NT2/D1 (cell line): ENCODE measurements around the gene HNRNPK.

Experiments used
- DNase-seq: peaks from one replicate; pipeline ENCODE4 v3.0.0-alpha.2; 2011; ENCODE audit warnings: low read depth, low spot score
- H3K27me3 ChIP-seq: 2 replicates; pipeline ENCODE4 v1.6.0; 2011; ENCODE audit warnings: mild to moderate bottlenecking; ENCODE audit not compliant: insufficient read length, insufficient read depth
- H3K36me3 ChIP-seq: 2 replicates; pipeline ENCODE4 v1.6.1; 2011; ENCODE audit warnings: mild to moderate bottlenecking, low read length, mixed read lengths; ENCODE audit not compliant: insufficient read depth, insufficient read length
- H3K4me1 ChIP-seq: 2 replicates; pipeline ENCODE4 v1.5.1; 2011; ENCODE audit not compliant: insufficient read depth, insufficient read length
- H3K4me3 ChIP-seq: 2 replicates; pipeline ENCODE4 v1.5.1; 2011; ENCODE audit warnings: low read depth; ENCODE audit not compliant: insufficient read length
- H3K9ac ChIP-seq: 2 replicates; pipeline ENCODE4 v1.6.0; 2011; ENCODE audit warnings: low read depth; ENCODE audit not compliant: insufficient read length
- H3K9me3 ChIP-seq: 2 replicates; pipeline ENCODE4 v1.5.1; 2011; ENCODE audit warnings: mild to moderate bottlenecking, low read length; ENCODE audit not compliant: insufficient read depth
- SUZ12 ChIP-seq: IDR thresholded peaks from 2 replicates; pipeline ENCODE4 v1.6.1; 2011; ENCODE audit not compliant: insufficient read length, insufficient read depth; ENCODE audit errors: extremely low read depth
- YY1 ChIP-seq: IDR thresholded peaks from 2 replicates; pipeline ENCODE4 v1.6.1; 2011; ENCODE audit not compliant: insufficient read length, insufficient read depth
- ZNF274 ChIP-seq: IDR thresholded peaks from 2 replicates; pipeline ENCODE4 v1.6.1; 2011; ENCODE audit warnings: mild to moderate bottlenecking, low read depth, low read length

Gene HNRNPK

DNA sequence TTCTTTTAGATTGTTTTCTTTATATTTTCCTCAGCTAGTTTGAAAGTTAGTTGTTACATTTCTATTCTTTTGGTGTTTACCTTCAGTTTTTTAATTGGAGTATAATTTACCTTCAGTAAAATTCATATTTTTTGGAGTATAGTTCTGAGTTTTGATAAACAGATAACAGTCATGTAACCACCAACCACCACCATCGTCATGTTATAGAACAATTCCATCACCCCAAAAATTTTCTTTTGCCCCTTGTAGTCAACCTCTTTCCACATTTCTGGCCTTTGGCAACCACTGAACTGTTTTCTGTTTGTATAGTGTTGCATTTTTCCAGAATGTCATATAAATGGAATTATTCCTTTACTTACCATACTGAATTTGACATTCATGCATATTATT, 7.4 kb upstream of the HNRNPK start:
- Histone ChIP-seq H3K4me3 (no peak overlapping the region), H3K36me3 (peaks cover 18% of the 10 kb centered on the region), H3K27me3 (no peaks in the 10 kb centered on the region), H3K4me1 (no peaks in the 10 kb centered on the region), H3K9ac (no peak overlapping the region), H3K9me3 (no peaks in the 10 kb centered on the region)
- TF ChIP-seq YY1, result no peak
- TF ChIP-seq SUZ12, result no peak
- no peak for TF ChIP-seq ZNF274
- DNase-seq, result no peak

DNA sequence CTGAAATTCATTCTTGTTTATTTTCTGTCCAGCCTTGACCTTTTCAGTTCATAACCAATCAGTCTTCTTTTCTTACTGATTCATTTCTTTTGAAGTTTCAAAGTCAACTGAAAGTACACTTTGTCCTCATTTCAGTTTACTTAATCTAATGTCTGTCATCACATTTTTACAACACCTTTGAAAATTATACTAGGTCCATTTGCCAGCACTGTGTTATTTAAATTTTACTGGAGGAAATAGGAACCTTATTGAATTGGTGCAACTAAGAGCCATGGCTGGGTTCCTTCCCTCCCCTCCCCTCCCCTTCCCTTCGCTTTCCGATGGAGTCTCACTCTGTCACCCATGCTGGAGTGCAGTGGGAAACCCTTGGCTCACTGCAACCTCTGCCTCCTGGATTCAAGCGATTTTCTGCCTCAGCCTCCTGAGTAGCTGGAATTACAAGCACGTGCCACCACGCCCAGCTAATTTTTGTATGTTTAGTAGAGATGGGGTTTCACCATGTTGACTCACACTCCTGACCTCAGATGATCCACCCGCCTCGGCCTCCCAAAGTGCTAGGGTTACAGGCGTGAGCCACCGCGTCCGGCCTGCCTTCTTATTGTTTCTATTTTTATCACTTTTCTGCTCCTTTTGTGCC, 6.9 kb upstream of the HNRNPK start:
- DNase-seq, result no peak
- Histone ChIP-seq H3K9ac (no peak overlapping the region), H3K36me3 (peaks cover 18% of the 10 kb centered on the region)

DNA sequence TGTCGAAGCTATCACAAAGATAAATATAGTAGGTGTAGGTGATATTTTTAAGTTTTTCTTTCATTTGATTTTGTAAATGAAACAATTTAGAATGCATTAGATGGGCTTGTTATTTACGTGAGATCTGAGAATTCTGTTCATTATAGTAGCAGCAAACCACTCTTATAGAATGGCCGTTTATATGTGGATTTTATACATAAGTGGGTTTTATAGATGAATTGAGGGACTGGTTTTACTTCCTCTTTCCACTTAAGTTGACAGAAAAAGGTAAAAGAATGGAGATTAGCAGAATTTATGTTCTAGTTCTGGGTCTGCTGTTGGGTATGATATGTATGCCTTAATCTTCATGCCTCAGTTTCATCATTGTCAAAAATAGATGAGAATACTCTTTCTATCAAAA, 6.2 kb upstream of the HNRNPK start:
- Histone ChIP-seq H3K4me3 (no peak overlapping the region), H3K4me1 (no peaks in the 10 kb centered on the region), H3K27me3 (no peaks in the 10 kb centered on the region), H3K9ac (no peak overlapping the region), H3K36me3 (peaks cover 18% of the 10 kb centered on the region), H3K9me3 (no peaks in the 10 kb centered on the region)
- TF ChIP-seq ZNF274 (no peak), YY1 (no peak), SUZ12 (no peak)
- no peak for DNase-seq

More for the DNA sequence above, 6.9 kb upstream of the HNRNPK start:
- Histone ChIP-seq H3K4me1 (no peaks in the 10 kb centered on the region), H3K27me3 (no peaks in the 10 kb centered on the region), H3K9me3 (no peaks in the 10 kb centered on the region), H3K4me3 (no peak overlapping the region)
- TF ChIP-seq YY1, result no peak
- TF ChIP-seq ZNF274, result no peak
- no peak for TF ChIP-seq SUZ12

DNA sequence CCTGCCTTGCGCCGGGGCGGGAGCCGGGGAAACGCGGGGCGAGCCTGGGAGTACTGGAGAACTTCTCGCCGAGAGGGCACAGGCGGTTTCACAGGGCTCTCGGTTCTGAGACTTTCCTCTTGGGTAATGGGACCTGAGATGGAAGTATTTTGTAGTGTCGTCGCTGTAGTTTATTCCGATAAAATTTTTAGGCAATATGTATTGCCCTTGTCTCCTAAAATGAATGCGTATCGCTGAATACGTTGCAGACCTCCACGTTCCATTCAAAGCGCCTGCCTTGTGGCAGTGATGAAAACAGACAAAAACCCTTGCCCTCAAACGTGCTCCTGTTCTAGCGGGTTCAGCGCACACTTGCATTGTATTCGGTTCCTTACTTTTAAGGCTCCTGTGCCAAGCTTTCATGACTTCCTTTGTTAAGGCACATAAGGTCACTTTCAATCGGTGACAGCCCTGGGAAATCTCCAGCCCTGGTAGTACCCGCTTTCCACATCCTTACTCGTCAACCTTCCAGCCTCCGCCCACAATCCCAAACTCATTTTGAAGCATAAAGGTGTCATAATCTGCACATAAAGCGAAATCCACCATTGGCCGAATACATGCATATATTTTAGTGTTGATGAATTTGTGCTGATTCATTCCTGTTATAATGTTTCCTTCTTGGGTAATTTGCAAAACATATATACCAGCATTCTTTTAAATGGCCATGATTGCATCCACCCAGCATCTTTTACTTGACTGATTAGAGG, 1.3 kb upstream of the HNRNPK start:
- TF ChIP-seq YY1 (no peak), SUZ12 (no peak), ZNF274 (no peak)

DNA sequence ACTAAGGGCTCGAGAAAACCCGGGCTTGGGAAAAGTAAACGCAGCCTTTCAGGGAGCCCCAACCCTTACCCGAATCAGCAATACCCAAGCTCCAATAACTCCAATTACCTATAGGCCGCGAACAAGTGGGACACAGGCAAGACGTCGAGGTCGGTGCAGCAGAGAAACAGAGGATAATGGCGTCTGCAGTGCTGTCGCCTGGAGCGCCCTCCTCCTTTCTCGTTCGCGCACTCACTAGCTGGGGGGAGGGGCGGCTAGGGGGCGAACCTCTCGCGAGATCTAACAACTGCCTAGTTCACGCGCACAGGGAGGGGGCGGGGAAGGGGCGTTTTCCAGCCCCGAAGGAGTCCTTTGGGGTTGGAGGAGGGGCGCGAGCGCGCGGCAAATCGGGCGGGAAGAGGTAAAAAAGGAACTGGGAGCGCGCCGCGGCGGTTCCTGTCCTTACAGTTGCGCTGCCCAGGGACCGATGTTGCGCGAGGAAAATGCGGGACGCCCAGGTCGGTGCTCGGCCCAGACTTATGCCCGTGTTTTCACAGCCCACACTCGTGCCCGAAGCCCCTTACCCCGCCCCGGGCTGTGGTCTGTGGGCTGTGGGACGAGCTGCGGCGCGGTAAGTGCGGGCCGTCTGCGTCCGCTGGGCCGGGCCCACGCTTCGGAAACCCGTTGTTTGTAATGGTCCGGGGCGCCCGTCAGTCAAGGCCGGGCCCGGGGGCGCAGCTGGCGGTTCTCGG, 545 bp upstream of the HNRNPK start, which contains the start of gene RMI1:
RMI1 (plus strand) TSS at position 411 of the 731 bp plus-strand sequence. CDS start 20,182 bp downstream, outside the sequence.
- Histone ChIP-seq H3K9me3 (no peaks in the 10 kb centered on the region), H3K27me3 (no peaks in the 10 kb centered on the region), H3K4me3 (peak within 1 kb of the TSS; percentile 100), H3K9ac (peak within 1 kb of the TSS; percentile 100), H3K4me1 (no peaks in the 10 kb centered on the region), H3K36me3 (peaks cover 43% of the 10 kb centered on the region)
- DNase-seq, result peak; percentile 98
- TF ChIP-seq YY1 (peak; percentile 73), SUZ12 (no peak), ZNF274 (no peak)

More for the DNA sequence above, 1.3 kb upstream of the HNRNPK start:
- Histone ChIP-seq H3K27me3 (no peaks in the 10 kb centered on the region), H3K9ac (peak overlapping the region; percentile 97), H3K4me1 (no peaks in the 10 kb centered on the region), H3K4me3 (peak overlapping the region; percentile 100), H3K36me3 (peaks cover 35% of the 10 kb centered on the region), H3K9me3 (no peaks in the 10 kb centered on the region)
- no peak for DNase-seq

DNA sequence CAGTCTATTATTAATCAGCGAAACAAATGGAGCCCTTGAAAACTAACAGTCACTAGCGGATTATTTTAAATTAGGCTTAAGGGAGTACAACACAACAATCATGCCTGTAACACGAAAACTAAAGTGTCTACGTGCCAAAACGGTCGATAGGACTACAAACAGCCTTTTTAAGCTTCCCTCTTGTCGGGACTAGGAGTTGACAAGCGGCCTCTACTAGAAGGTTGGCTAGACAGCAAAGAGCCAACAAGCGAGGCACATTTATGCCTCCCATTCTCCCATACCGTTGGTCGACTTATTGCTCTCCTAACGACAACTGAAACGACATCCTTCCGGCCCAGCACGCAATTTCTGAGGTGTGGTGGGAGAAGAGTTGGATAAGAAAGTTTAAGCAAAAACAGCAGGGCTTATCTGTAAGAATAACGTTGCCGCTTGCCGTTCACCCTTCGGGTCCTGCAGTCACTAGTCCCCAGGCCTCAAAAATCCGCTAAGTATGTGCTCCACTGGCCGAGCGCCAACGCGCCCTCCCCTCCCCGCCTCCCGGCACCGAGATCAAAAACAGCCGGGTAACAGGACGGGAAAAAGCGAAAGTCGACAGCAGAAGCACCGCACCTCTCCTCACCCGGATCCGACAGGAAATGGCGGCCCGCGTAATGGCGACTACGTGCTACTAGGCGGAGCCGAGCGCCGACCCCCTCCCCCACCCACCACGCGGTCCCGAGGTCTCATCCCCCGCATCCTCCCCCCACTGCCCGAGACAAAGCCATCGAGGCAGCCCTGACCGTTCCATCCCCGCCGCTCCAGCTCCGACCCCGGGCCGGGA, 813 bp downstream of the HNRNPK start:
- peak overlapping the region; percentile 100 for H3K9ac ChIP-seq
- H3K4me1 ChIP-seq, result peaks cover 3% of the 10 kb centered on the region
- peak; percentile 71 for DNase-seq
- no peaks in the 10 kb centered on the region for H3K27me3 ChIP-seq
- peak overlapping the region; percentile 100 for H3K4me3 ChIP-seq
- H3K36me3 ChIP-seq, result peaks cover 56% of the 10 kb centered on the region
- H3K9me3 ChIP-seq, result no peaks in the 10 kb centered on the region
- TF ChIP-seq SUZ12, result no peak
- peak; percentile 82 for TF ChIP-seq YY1

DNA sequence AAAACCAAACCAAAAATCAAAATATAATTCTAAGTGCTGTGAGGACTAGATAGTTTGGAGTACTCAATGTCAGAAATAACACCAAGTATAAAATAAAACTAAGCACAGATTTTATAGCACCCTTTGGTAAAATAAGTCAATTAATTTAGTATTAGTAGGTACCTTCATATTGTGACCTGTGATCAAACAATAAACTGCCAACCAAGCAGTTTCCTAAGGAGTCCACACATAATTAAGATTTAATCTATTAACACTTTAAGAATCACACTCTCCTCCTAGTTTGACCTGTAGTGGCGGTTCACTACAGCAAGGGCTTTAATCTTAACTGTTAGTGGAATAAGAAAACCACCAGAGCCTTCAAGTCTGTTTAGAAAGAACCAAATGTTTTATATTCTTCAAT, 2.8 kb downstream of the HNRNPK start:
- peak overlapping the region; percentile 100 for H3K4me3 ChIP-seq

More for the DNA sequence above, 2.8 kb downstream of the HNRNPK start:
- no peak for DNase-seq
- Histone ChIP-seq H3K4me1 (peaks cover 3% of the 10 kb centered on the region), H3K9me3 (no peaks in the 10 kb centered on the region), H3K36me3 (peaks cover 76% of the 10 kb centered on the region), H3K27me3 (no peaks in the 10 kb centered on the region), H3K9ac (peak overlapping the region; percentile 100)
- TF ChIP-seq YY1 (no peak), ZNF274 (no peak), SUZ12 (no peak)
